ENCODE measurements around the gene VCL.

DNA sequence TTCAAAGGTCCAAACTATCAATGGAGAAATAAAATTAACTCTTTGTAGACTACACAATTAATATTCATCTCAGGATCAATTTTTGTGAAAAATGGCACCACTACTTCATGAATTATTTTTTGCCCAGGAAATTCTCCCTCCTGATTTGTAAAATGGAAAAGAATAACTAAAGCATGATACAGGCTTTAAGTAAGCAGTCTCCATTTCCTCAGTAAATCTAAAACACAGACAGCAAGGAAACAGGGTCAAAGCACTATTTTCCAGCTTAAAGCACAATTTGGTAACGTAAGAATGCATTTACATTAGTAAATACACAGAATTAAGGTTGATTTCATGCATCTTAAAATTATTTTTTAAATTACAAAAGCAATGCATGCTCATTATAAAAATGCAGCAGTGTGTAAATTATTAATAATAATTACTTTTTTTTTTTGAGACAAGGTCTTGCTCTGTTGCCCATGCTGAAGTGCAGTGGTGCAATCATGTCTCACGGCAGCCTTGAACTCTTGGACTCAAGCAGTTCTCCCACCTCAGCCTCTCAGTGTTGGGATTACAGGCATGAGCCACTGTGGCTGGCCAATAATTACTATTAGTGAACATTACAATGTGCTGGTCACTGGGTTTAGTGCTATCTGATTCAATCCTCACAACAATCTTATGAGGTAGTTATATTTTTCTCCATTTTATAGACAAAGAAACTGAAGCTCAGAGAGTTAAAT is 26.1 kb upstream of the VCL start:
- TF ChIP-seq, protein P1, sequence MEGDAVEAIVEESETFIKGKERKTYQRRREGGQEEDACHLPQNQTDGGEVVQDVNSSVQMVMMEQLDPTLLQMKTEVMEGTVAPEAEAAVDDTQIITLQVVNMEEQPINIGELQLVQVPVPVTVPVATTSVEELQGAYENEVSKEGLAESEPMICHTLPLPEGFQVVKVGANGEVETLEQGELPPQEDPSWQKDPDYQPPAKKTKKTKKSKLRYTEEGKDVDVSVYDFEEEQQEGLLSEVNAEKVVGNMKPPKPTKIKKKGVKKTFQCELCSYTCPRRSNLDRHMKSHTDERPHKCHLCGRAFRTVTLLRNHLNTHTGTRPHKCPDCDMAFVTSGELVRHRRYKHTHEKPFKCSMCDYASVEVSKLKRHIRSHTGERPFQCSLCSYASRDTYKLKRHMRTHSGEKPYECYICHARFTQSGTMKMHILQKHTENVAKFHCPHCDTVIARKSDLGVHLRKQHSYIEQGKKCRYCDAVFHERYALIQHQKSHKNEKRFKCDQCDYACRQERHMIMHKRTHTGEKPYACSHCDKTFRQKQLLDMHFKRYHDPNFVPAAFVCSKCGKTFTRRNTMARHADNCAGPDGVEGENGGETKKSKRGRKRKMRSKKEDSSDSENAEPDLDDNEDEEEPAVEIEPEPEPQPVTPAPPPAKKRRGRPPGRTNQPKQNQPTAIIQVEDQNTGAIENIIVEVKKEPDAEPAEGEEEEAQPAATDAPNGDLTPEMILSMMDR (IDR thresholded peaks at IDR 0.05) = no peak
- TF ChIP-seq POLR2A (IDR thresholded peaks at IDR 0.05) (no peak), POLR2AphosphoS5 (IDR thresholded peaks at IDR 0.05; ENCODE audit: insufficient read depth in 1 of 2, low read depth in 1 of 2) (no peak)

All from vagina (tissue), 2 donors.